ENCODE data around the gene CHODL. TPM values are rescaled to one million over a fixed set of nuclear protein-coding genes. Genes with fewer than 3 reads are reported as not detected.

The CHODL gene, protein sequence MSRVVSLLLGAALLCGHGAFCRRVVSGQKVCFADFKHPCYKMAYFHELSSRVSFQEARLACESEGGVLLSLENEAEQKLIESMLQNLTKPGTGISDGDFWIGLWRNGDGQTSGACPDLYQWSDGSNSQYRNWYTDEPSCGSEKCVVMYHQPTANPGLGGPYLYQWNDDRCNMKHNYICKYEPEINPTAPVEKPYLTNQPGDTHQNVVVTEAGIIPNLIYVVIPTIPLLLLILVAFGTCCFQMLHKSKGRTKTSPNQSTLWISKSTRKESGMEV
- not detected in 2 replicates for total RNA-seq

DNA sequence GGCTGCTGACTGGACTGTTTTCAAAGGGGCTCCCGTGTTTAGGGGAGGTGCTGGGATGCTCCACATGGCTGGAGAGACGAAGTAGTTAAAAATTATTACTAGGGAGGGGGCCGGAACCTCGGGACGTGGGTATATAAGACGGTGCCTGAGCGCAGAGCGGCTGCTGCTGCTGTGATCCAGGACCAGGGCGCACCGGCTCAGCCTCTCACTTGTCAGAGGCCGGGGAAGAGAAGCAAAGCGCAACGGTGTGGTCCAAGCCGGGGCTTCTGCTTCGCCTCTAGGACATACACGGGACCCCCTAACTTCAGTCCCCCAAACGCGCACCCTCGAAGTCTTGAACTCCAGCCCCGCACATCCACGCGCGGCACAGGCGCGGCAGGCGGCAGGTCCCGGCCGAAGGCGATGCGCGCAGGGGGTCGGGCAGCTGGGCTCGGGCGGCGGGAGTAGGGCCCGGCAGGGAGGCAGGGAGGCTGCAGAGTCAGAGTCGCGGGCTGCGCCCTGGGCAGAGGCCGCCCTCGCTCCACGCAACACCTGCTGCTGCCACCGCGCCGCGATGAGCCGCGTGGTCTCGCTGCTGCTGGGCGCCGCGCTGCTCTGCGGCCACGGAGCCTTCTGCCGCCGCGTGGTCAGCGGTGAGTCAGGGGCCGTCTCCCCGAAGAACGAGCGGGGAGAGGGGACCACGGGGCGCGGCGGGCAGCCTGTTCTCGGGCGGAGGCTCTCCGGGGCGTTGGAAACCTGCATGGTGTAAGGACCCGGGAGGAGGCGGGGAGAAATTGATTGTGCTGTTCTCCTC, at the start of gene CHODL:
TSS of gene CHODL (plus strand) at position 163 of the 793 bp plus-strand sequence. CDS start at position 554, 391 bp downstream.
- DNase-seq (ENCODE audit: insufficient read length, low spot score, missing footprints), result no peak
- no peaks in the 10 kb centered on the region for H4K20me1 ChIP-seq (ENCODE audit: insufficient read depth, low read length)
- no peak within 1 kb of the TSS for H3K27ac ChIP-seq (ENCODE audit: low read depth, low read length)
- H3K4me1 ChIP-seq (ENCODE audit: insufficient read depth, low read length), result no peaks in the 10 kb centered on the region
- TF ChIP-seq CTCF (IDR thresholded peaks at IDR 0.05; ENCODE audit: extremely low read depth, low read depth, low read length), result no peak
- no peaks in the 10 kb centered on the region for H3K36me3 ChIP-seq (ENCODE audit: insufficient read depth, low read length)
- H3K4me3 ChIP-seq (ENCODE audit: insufficient read depth, low read length), result no peak within 1 kb of the TSS
- H3K9me3 ChIP-seq (ENCODE audit: low read depth, low read length), result peaks cover 3% of the 10 kb centered on the region
- H3K27me3 ChIP-seq (ENCODE audit: insufficient read depth, low read length), result no peaks in the 10 kb centered on the region
- H2AFZ ChIP-seq (ENCODE audit: low read length), result no peak within 1 kb of the TSS
- no peaks in the 10 kb centered on the region for H3K79me2 ChIP-seq (ENCODE audit: insufficient read depth, low read length)
- H3K4me2 ChIP-seq (ENCODE audit: insufficient read depth, low read length), result no peak within 1 kb of the TSS

- no peak for DNase-seq (ENCODE audit: insufficient read length, low spot score, missing footprints)
- Histone ChIP-seq H3K9me3 (ENCODE audit: low read depth, low read length) (peaks cover 2% of the 10 kb centered on the region), H3K4me3 (ENCODE audit: insufficient read depth, low read length) (no peak overlapping the region), H2AFZ (ENCODE audit: low read length) (no peak overlapping the region), H3K4me2 (ENCODE audit: insufficient read depth, low read length) (no peak overlapping the region), H3K79me2 (ENCODE audit: insufficient read depth, low read length) (no peaks in the 10 kb centered on the region), H3K27me3 (ENCODE audit: insufficient read depth, low read length) (no peaks in the 10 kb centered on the region), H3K36me3 (ENCODE audit: insufficient read depth, low read length) (no peaks in the 10 kb centered on the region), H3K4me1 (ENCODE audit: insufficient read depth, low read length) (no peaks in the 10 kb centered on the region), H3K27ac (ENCODE audit: low read depth, low read length) (no peak overlapping the region), H4K20me1 (ENCODE audit: insufficient read depth, low read length) (no peaks in the 10 kb centered on the region)
- TF ChIP-seq CTCF (IDR thresholded peaks at IDR 0.05; ENCODE audit: extremely low read depth, low read depth, low read length), result no peak
These were observed 39.7 kb upstream of the CHODL start for GRCh38 chr21:18204931-18205330.

DNA sequence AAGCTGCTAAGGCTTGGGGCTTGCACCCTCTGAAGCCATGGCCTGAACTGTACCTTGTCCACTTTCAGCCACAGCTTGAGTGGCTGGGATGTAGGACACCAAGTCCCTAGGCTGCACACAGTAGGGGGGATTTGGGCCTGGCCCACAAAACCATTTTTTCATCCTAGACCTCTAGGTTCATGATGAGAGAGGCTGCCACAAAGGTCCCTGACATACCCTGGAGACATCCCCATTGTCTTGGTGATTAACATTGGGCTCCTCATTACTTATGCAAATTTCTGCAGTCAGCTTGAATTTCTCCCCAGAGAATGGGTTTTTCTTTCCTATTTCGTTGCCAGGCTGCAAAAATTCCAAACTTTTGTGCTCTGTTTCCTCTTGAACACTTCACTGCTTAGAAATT, 26.3 kb upstream of the CHODL start:
- Histone ChIP-seq H3K9me3 (ENCODE audit: low read depth, low read length) (peaks cover 6% of the 10 kb centered on the region), H4K20me1 (ENCODE audit: insufficient read depth, low read length) (no peaks in the 10 kb centered on the region), H3K27me3 (ENCODE audit: insufficient read depth, low read length) (no peaks in the 10 kb centered on the region), H3K4me1 (ENCODE audit: insufficient read depth, low read length) (no peaks in the 10 kb centered on the region), H3K4me3 (ENCODE audit: insufficient read depth, low read length) (no peak overlapping the region), H3K27ac (ENCODE audit: low read depth, low read length) (no peak overlapping the region), H2AFZ (ENCODE audit: low read length) (no peak overlapping the region), H3K36me3 (ENCODE audit: insufficient read depth, low read length) (no peaks in the 10 kb centered on the region), H3K4me2 (ENCODE audit: insufficient read depth, low read length) (no peak overlapping the region), H3K79me2 (ENCODE audit: insufficient read depth, low read length) (no peaks in the 10 kb centered on the region)
- DNase-seq (ENCODE audit: insufficient read length, low spot score, missing footprints), result no peak
- no peak for TF ChIP-seq CTCF (IDR thresholded peaks at IDR 0.05; ENCODE audit: extremely low read depth, low read depth, low read length)

GRCh38 chr21:18220498-18220897, 24.1 kb upstream of the CHODL start:
- Histone ChIP-seq H3K4me1 (ENCODE audit: insufficient read depth, low read length) (no peaks in the 10 kb centered on the region), H3K79me2 (ENCODE audit: insufficient read depth, low read length) (no peaks in the 10 kb centered on the region), H3K9me3 (ENCODE audit: low read depth, low read length) (peaks cover 5% of the 10 kb centered on the region), H3K27me3 (ENCODE audit: insufficient read depth, low read length) (no peaks in the 10 kb centered on the region), H4K20me1 (ENCODE audit: insufficient read depth, low read length) (no peaks in the 10 kb centered on the region), H3K36me3 (ENCODE audit: insufficient read depth, low read length) (no peaks in the 10 kb centered on the region), H3K27ac (ENCODE audit: low read depth, low read length) (no peak overlapping the region), H3K4me2 (ENCODE audit: insufficient read depth, low read length) (no peak overlapping the region), H3K4me3 (ENCODE audit: insufficient read depth, low read length) (no peak overlapping the region), H2AFZ (ENCODE audit: low read length) (no peak overlapping the region)
- DNase-seq (ENCODE audit: insufficient read length, low spot score, missing footprints), result no peak
- no peak for TF ChIP-seq CTCF (IDR thresholded peaks at IDR 0.05; ENCODE audit: extremely low read depth, low read depth, low read length)
